Measurements from ENCODE around the gene NUAK1. TPM values are rescaled to one million over a fixed set of nuclear protein-coding genes. Genes with fewer than 3 reads are reported as not detected.

NUAK1 gene
- total RNA-seq, 1 experiment from 2014 or later: 7.9 TPM

- Histone ChIP-seq H3K4me2 (no peak overlapping the region), H3K9me2 (ENCODE audit: insufficient read depth) (no peaks in the 10 kb centered on the region), H3K79me2 (ENCODE audit: low read depth) (no peaks in the 10 kb centered on the region), H3F3A (ENCODE audit: insufficient read depth, low read depth) (no peaks in the 10 kb centered on the region), H3K4me3 (no peak overlapping the region), H3K27me3 (ENCODE audit: insufficient read depth, low read depth) (no peaks in the 10 kb centered on the region), H3K4me1 (replicated peaks; ENCODE audit: insufficient read depth) (no peaks in the 10 kb centered on the region), H3K27ac (no peak overlapping the region), H4K20me1 (ENCODE audit: insufficient read depth) (no peaks in the 10 kb centered on the region), H3K36me3 (ENCODE audit: low read depth) (peaks cover 19% of the 10 kb centered on the region), H2AFZ (no peak overlapping the region), H3K9me3 (ENCODE audit: insufficient read depth, low read depth) (no peaks in the 10 kb centered on the region)
- BruUV-seq (replicated peaks): no TSS peak
- ChIA-PET POLR2A (ENCODE audit: unreplicated experiment) (no interaction called here), CTCF (no interaction called here)
- intact Hi-C loops (cut with micrococcal nuclease; ENCODE audit: unreplicated experiment): no loop called here
- TF ChIP-seq EZH2 (IDR thresholded peaks at IDR 0.05; ENCODE audit: low read depth) (no peak), CTCF (conservative IDR thresholded peaks at IDR 0.05) (no peak)
- DNase-seq: no peak
Observed at GRCh38 chr12:106070147-106070546, 68.6 kb downstream of the NUAK1 start.

GRCh38 chr12:106068296-106068695, 70.5 kb downstream of the NUAK1 start:
- TF ChIP-seq CTCF (conservative IDR thresholded peaks at IDR 0.05) (no peak), EZH2 (IDR thresholded peaks at IDR 0.05; ENCODE audit: low read depth) (no peak)
- intact Hi-C loops (cut with micrococcal nuclease; ENCODE audit: unreplicated experiment): no loop called here
- no TSS peak for BruUV-seq (replicated peaks)
- Histone ChIP-seq H4K20me1 (ENCODE audit: insufficient read depth) (no peaks in the 10 kb centered on the region), H2AFZ (no peak overlapping the region), H3K27ac (no peak overlapping the region), H3K4me1 (replicated peaks; ENCODE audit: insufficient read depth) (no peaks in the 10 kb centered on the region), H3K4me3 (no peak overlapping the region), H3F3A (ENCODE audit: insufficient read depth, low read depth) (no peaks in the 10 kb centered on the region), H3K9me3 (ENCODE audit: insufficient read depth, low read depth) (no peaks in the 10 kb centered on the region), H3K4me2 (no peak overlapping the region), H3K79me2 (ENCODE audit: low read depth) (no peaks in the 10 kb centered on the region), H3K36me3 (ENCODE audit: low read depth) (peaks cover 24% of the 10 kb centered on the region), H3K9me2 (ENCODE audit: insufficient read depth) (no peaks in the 10 kb centered on the region), H3K27me3 (ENCODE audit: insufficient read depth, low read depth) (no peaks in the 10 kb centered on the region)
- CTCF ChIA-PET: no interaction called here
- no peak for DNase-seq
- POLR2A ChIA-PET (ENCODE audit: unreplicated experiment): no interaction called here

- CTCF ChIA-PET: no interaction called here
- Histone ChIP-seq H4K20me1 (ENCODE audit: insufficient read depth) (no peaks in the 10 kb centered on the region), H3K4me3 (no peak overlapping the region), H3K4me1 (replicated peaks; ENCODE audit: insufficient read depth) (no peaks in the 10 kb centered on the region), H3K4me2 (no peak overlapping the region), H3K9me3 (ENCODE audit: insufficient read depth, low read depth) (no peaks in the 10 kb centered on the region), H3K27ac (no peak overlapping the region), H3K9me2 (ENCODE audit: insufficient read depth) (no peaks in the 10 kb centered on the region), H3K79me2 (ENCODE audit: low read depth) (no peaks in the 10 kb centered on the region), H2AFZ (no peak overlapping the region), H3K36me3 (ENCODE audit: low read depth) (peaks cover 24% of the 10 kb centered on the region), H3F3A (ENCODE audit: insufficient read depth, low read depth) (no peaks in the 10 kb centered on the region), H3K27me3 (ENCODE audit: insufficient read depth, low read depth) (no peaks in the 10 kb centered on the region)
- DNase-seq: no peak
- intact Hi-C loops (cut with micrococcal nuclease; ENCODE audit: unreplicated experiment): no loop called here
- POLR2A ChIA-PET (ENCODE audit: unreplicated experiment): no interaction called here
- no TSS peak for BruUV-seq (replicated peaks)
- TF ChIP-seq EZH2 (IDR thresholded peaks at IDR 0.05; ENCODE audit: low read depth) (no peak), CTCF (conservative IDR thresholded peaks at IDR 0.05) (no peak)
Observed at GRCh38 chr12:106067606-106068205, 71.0 kb downstream of the NUAK1 start.
